Measurements from ENCODE around the gene TTC9C. TPM values are rescaled to one million over a fixed set of nuclear protein-coding genes. Genes with fewer than 3 reads are reported as not detected.

The TTC9C gene
- total RNA-seq, 1 experiment from 2014 or later: 66.8 TPM

- no peaks in the 10 kb centered on the region for H3K4me1 ChIP-seq (ENCODE audit: insufficient read depth, low read length, poor library complexity, severe bottlenecking)
- peaks cover 51% of the 10 kb centered on the region for H3K36me3 ChIP-seq (ENCODE audit: insufficient read depth, low read length, poor library complexity, severe bottlenecking)
- DNase-seq (ENCODE audit: low spot score): no peak
- TF ChIP-seq EZH2 (IDR thresholded peaks at IDR 0.05; ENCODE audit: borderline replicate concordance, low read depth, low read length, poor library complexity, severe bottlenecking): no peak
- no peak for TF ChIP-seq CTCF (conservative IDR thresholded peaks at IDR 0.05; ENCODE audit: low read depth, low read length)
- no peak overlapping the region for H3K27ac ChIP-seq (ENCODE audit: low read depth, low read length, poor library complexity, severe bottlenecking)
- POLR2A ChIA-PET (ENCODE audit: low non-redundant PET): interaction anchor here (0.7 kb wide), 1 partner anchor 99 kb away, joined by 13 read pairs; no protein-coding TSS in a partner anchor
- no peaks in the 10 kb centered on the region for H3K9me3 ChIP-seq (ENCODE audit: low read depth, low read length, poor library complexity, severe bottlenecking)
- intact Hi-C loops (cut with micrococcal nuclease; ENCODE audit: unreplicated experiment): no loop called here
- no TSS peak for BruUV-seq (replicated peaks)
- CTCF ChIA-PET: no interaction called here
- H3K4me3 ChIP-seq (ENCODE audit: low read depth, low read length, poor library complexity, severe bottlenecking): no peak overlapping the region
- H3K27me3 ChIP-seq (replicated peaks; ENCODE audit: insufficient read depth, low read depth, low read length, poor library complexity): no peaks in the 10 kb centered on the region
These were observed 54.5 kb downstream of the TTC9C start for GRCh38 chr11:62782753-62783152.

- peaks cover 53% of the 10 kb centered on the region for H3K36me3 ChIP-seq (ENCODE audit: insufficient read depth, low read length, poor library complexity, severe bottlenecking)
- peaks cover 22% of the 10 kb centered on the region for H3K4me1 ChIP-seq (ENCODE audit: insufficient read depth, low read length, poor library complexity, severe bottlenecking)
- intact Hi-C loops (cut with micrococcal nuclease; ENCODE audit: unreplicated experiment): loop anchor here (1.0 to 5.0 kb wide), 3 partner anchors 56 to 96 kb away; partner anchors contain the start of gene SLC3A2
- H3K9me3 ChIP-seq (ENCODE audit: low read depth, low read length, poor library complexity, severe bottlenecking): no peaks in the 10 kb centered on the region
- ChIA-PET CTCF (interaction anchor here (0.5 to 1.5 kb wide), 12 partner anchors 14 to 426 kb away, joined by 3 to 9 read pairs (median 4); partner anchors contain the start of genes EEF1G, POLR2G, STX5 and TAF6L), POLR2A (ENCODE audit: low non-redundant PET) (interaction anchor here (0.6 to 1.2 kb wide), 5 partner anchors 46 to 442 kb away, joined by 3 to 10 read pairs (median 4); partner anchors contain the start of gene STX5)
- peak; percentile 91 for DNase-seq (ENCODE audit: low spot score)
- no peaks in the 10 kb centered on the region for H3K27me3 ChIP-seq (replicated peaks; ENCODE audit: insufficient read depth, low read depth, low read length, poor library complexity)
- TF ChIP-seq CTCF (conservative IDR thresholded peaks at IDR 0.05; ENCODE audit: low read depth, low read length): peak; percentile 98
- TF ChIP-seq EZH2 (IDR thresholded peaks at IDR 0.05; ENCODE audit: borderline replicate concordance, low read depth, low read length, poor library complexity, severe bottlenecking): no peak
- peak overlapping the region; percentile 74 for H3K4me3 ChIP-seq (ENCODE audit: low read depth, low read length, poor library complexity, severe bottlenecking)
- peak overlapping the region; percentile 92 for H3K27ac ChIP-seq (ENCODE audit: low read depth, low read length, poor library complexity, severe bottlenecking)
- BruUV-seq (replicated peaks): no TSS peak
These were observed 58.2 kb downstream of the TTC9C start for GRCh38 chr11:62786318-62787004.

- Histone ChIP-seq H3K4me3 (ENCODE audit: low read depth, low read length, poor library complexity, severe bottlenecking) (peak within 1 kb of the TSS; percentile 74), H3K36me3 (ENCODE audit: insufficient read depth, low read length, poor library complexity, severe bottlenecking) (peaks cover 48% of the 10 kb centered on the region), H3K9me3 (ENCODE audit: low read depth, low read length, poor library complexity, severe bottlenecking) (no peaks in the 10 kb centered on the region), H3K27me3 (replicated peaks; ENCODE audit: insufficient read depth, low read depth, low read length, poor library complexity) (no peaks in the 10 kb centered on the region), H3K4me1 (ENCODE audit: insufficient read depth, low read length, poor library complexity, severe bottlenecking) (peaks cover 25% of the 10 kb centered on the region), H3K27ac (ENCODE audit: low read depth, low read length, poor library complexity, severe bottlenecking) (peak within 1 kb of the TSS; percentile 92)
- BruUV-seq (replicated peaks): no TSS peak
- intact Hi-C loops (cut with micrococcal nuclease; ENCODE audit: unreplicated experiment): loop anchor here (1.0 to 5.0 kb wide), 3 partner anchors 55 to 95 kb away; partner anchors contain the start of gene SLC3A2
- TF ChIP-seq EZH2 (IDR thresholded peaks at IDR 0.05; ENCODE audit: borderline replicate concordance, low read depth, low read length, poor library complexity, severe bottlenecking) (no peak), CTCF (conservative IDR thresholded peaks at IDR 0.05; ENCODE audit: low read depth, low read length) (peak; percentile 64)
- ChIA-PET POLR2A (ENCODE audit: low non-redundant PET) (interaction anchor here (0.6 to 1.2 kb wide), 3 partner anchors 45 to 893 kb away, joined by 3 to 10 read pairs (median 3); partner anchors contain the start of gene STX5), CTCF (interaction anchor here (0.5 to 1.5 kb wide), 10 partner anchors 16 to 213 kb away, joined by 3 to 9 read pairs (median 4); partner anchors contain the start of genes EEF1G, POLR2G, STX5 and TAF6L)
- peak; percentile 100 for DNase-seq (ENCODE audit: low spot score)
These were observed 58.9 kb downstream of the TTC9C start, which contains the start of gene TMEM179B for GRCh38 chr11:62787005-62787759. TSS of gene TMEM179B (plus strand) at chr11:62787402. CDS start at chr11:62787432, 30 bp downstream.

Measured in A673 (cell line).